ENCODE results near the gene SEMA3B.
"Not testable (repeated sequence)": the region's sequence is repeated elsewhere in the genome, so short reads cannot be mapped to it uniquely, and the experiment has no call there.

The SEMA3B gene

GRCh38 chr3:50268703-50269451 lies at the start of gene SEMA3B:
SEMA3B (plus strand) TSS chr3:50269147; CDS start chr3:50269241, 94 bp downstream.
- peak in 37 of 56 donors; percentile 16 to 74 (median 51) for DNase-seq

- DNase-seq: no peak
Measured at GRCh38 chr3:50219285-50219684, 49.7 kb upstream of the SEMA3B start.

DNA sequence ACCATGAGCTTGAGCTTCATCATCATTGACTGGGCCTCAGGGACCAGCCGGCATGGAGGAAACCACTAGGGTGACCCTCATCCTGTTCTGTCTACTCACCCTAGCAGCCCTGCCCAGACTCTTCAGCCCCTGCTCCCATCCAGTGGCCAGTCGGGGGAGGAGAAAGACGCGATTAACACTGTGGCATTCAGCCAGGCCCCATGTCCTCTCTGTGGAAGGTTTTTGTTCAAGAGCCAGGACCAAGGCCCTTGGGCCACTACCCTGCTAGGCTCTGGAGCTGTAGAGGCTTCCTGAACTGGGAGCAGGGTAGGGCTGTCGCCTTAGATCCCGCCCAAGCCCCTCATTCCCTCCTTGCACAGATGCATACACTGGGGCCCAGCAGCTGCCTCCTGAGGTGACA lies 48.8 kb upstream of the SEMA3B start:
- DNase-seq: peak in 6 of 56 donors; percentile 11 to 37 (median 18)

DNA sequence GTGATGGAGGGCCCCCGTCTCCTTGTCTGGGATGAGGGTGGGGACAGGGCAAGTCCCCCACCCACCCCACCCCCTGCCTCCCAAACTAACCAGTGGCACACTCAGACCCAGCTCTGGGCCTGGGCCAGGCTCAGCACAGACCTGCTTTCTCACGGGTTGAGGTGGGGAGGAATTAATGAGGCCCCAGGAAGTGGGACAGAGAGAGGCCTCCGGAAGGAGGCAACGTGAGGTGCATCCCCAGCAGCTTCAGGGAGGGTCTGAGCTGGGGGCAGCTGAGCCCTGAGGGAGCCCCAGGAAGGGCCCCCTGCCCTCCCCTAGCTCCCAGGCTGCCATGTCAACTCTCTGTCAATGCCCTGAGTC lies 47.9 kb upstream of the SEMA3B start:
- DNase-seq: no peak

DNA sequence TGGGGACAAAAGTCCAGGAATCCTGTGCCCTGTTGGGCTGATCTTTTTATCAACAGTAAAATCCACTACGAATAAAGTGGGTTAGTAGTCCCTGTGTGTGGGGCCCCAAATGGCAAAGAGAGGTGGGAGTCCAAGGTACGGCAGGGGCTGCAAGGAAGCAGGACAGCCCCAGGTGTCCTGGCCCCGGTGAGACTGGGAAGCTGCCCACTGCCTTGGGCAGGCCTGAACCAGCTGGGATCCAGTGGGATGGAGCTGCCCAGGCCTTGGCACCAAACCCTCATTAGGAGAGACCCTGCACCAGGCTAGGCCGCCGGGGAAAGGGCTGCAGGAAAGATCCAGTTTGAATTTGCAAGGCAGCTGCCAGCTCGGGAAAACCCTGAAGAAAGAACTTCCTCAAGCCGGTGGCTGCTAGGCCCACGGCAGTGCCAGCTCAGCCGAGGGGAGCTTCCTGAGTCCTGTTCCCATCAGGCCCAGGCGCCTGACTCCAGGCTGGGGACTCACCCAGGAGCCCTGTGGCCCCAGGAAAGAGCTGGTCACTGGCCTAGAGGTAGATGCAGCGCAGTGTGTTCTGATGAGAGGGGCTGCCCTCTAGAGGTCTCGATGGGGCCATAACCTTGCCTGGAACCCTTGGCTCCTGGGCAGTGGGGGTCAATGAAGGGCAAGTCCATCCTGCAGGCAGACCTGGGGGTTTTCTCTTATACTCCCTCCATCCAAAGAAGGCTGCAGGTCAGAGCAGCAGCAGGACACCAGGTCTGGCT lies 47.4 kb upstream of the SEMA3B start:
- DNase-seq: peak in 25 of 56 donors; percentile 11 to 72 (median 43)

- no peak for DNase-seq
Measured at GRCh38 chr3:50222169-50222528, 46.8 kb upstream of the SEMA3B start.

- DNase-seq: no peak
Measured at GRCh38 chr3:50224639-50225038, 44.3 kb upstream of the SEMA3B start.

- DNase-seq: peak in 27 of 56 donors; percentile 35 to 75 (median 62)
Measured at GRCh38 chr3:50226888-50227389, 42.0 kb upstream of the SEMA3B start.

GRCh38 chr3:50227390-50228183 lies 41.4 kb upstream of the SEMA3B start:
- peak; percentile 42 to 92 (median 78) for DNase-seq

GRCh38 chr3:50228184-50228763 lies 40.7 kb upstream of the SEMA3B start:
- DNase-seq: not testable (repeated sequence)

DNA sequence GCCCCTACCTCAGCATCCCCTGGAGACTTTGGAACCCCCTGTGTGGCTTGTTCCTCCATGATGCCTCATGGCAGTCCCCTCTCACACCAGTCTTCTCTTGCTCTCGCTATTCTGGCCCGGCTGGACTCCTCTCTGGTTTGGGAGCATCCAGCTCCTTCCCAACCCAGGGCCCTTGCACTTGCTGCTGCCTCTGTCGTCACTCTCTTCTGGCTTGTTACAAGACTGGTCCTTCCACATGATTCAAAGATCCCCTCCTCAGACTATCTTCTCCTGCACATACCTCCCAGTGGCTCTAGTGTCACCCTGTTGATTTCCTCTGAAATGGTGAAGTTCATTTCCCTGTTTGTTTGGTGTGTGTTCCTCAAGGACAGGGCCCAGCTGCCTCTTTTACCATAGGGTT lies 39.5 kb upstream of the SEMA3B start:
- DNase-seq: no peak

DNA sequence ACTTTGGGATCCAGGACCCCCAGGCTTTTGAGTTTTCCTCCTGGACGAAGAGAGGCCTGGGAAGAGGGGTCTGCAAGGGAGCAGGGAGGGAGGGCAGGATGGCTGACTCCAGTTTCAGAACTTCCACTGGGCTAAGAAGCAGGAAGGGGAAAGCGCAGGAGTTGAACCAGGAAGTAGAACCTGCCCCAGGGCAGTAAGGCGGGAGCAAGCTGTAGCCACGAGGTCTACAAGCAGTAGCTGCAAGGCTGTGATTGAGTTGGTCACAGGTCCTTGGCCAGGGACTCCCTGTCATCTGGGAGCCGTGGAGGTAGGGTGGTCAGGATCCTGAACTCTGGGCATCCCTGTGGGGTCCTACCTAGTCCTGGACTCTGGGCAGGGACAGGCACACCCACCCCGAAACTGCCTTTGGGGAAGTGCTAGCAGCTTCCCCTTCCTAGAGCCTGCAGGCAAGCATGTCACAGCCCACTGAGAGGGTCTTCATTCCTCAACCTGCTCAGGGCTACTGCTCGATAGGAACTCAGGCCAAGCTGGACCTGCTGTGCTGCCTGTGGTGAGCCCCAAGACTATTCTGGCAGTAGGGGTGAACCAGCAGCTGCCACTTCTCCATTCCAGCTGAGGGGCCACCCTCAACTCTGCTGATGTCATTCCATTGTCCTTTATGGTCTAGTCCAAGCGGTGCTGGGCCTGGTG lies 38.7 kb upstream of the SEMA3B start:
- peak in 5 of 56 donors; percentile 8 to 47 (median 31) for DNase-seq

DNA sequence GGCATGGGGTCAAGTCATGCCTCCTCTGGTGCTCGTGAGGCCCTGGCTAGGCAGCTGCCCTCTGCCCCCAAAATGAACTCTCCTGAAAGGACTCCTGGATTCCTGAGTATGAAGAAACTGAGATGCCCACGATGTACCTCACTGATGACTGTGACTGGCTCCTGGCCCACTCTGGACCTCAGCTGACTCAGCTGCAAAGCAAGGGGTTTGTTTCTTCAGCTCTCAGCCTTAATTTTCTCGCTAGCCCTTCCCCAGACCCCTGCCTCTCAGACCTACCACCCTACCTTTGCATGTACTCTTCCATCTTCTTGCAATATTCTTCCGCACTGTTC lies 38.2 kb upstream of the SEMA3B start:
- no peak for DNase-seq

GRCh38 chr3:50231581-50231980 lies 37.4 kb upstream of the SEMA3B start:
- no peak for DNase-seq

DNA sequence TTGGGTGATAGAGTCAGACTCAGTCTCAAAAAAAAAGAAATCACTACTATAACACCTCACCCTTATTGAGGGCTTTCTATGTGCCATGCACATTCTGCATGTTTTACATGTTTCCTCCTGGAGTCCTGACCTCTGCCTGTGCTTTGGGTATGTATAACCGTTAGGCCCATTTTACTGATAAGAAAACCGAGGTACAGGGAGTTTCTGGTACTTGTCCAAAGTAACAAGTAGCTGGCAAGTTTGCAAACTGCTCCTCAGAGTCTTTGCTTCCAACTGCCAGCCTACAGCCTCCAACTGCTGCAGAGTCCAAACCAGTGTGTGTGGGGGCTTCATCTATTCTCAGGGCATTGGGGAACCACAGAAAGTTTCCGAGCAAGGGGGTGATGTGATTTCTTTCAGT lies 36.6 kb upstream of the SEMA3B start:
- no peak for DNase-seq

- no peak for DNase-seq
Measured at GRCh38 chr3:50233176-50233575, 35.8 kb upstream of the SEMA3B start.

DNA sequence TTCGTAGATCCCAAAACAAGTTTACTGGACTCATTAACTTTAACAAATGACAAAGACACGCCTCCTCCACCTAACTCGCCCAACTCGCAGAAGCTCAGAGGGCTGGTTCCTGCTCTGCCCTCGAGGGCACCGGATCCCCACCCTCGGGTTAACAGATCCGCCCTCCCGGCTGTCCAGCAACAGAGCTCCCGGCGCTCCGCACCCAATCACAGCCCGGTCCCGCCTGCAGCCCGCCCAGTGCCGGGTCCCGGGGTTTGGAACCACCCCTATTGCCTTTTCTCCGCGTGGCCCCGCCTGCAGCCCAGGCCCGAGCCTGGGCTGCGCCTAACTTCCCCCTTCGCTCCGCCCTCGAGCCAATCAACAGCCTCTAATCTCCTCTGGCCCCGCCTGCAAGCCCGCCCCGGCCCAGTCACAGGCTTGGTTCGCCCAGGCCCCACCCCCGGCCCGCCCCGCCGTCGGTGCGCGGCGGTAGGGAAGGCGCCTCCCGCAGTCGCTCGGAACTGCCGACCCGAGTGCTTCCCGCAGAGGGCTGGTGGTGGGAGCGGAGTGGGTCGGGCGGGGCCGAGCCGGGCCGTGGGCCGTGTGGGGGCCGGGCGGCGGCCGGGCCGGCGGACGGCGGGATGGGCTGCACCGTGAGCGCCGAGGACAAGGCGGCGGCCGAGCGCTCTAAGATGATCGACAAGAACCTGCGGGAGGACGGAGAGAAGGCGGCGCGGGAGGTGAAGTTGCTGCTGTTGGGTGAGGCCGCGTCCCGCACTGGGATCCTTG lies 33.0 kb upstream of the SEMA3B start, which contains the start of gene GNAI2:
GNAI2 (plus strand) TSS at position 489 of the 768 bp plus-strand sequence; CDS start at position 621, 132 bp downstream.
- peak; percentile 73 to 100 (median 98) for DNase-seq

- no peak for DNase-seq
Measured at GRCh38 chr3:50236484-50237132, 32.3 kb upstream of the SEMA3B start.

DNA sequence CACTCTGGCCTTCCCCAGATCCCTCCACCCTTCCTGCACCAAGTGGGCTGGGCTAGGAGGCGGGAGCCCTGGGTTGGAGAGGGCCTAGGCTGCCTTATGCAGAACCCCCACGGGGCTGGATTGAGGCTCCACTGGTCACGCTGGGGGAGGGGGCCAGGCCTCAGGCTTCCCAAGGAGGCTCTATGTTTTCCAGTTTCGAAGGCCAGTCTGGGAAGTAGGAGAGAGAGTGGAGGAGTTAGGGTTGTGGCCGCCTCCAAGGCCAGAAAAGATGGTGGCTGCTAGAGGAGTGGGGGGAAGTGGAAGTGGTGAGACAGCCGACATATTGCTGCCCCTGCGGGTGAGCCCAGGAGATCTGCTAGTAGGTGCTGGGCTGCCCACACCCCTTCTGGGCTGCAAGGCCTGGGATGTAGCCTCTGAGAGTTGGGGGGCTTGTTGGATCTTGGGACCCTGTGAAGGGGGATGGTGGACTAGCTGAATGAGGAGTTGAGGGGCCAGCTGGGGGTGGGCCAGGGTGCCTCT lies 31.8 kb upstream of the SEMA3B start:
- DNase-seq: peak in 7 of 56 donors; percentile 14 to 51 (median 36)
